Subcutaneous abdominal adipose tissue (tissue), 5 donors: ENCODE results near the gene CHPF.

Experiments
- H3K27ac ChIP-seq: one replicate; pipeline ENCODE4 v1.7.0; 2013; ENCODE audit warnings: low read depth, mild to moderate bottlenecking, inconsistent platforms, low read length, moderate library complexity
- H3K27me3 ChIP-seq, 5 donors: one replicate each; pipeline ENCODE4 v1.7.0; 2013; ENCODE audit warnings: low read length in 5 of 5, inconsistent platforms in 1 of 5; ENCODE audit not compliant: control insufficient read depth in 5 of 5, insufficient read depth in 4 of 5
- H3K36me3 ChIP-seq, 5 donors: one replicate each; pipeline ENCODE4 v1.7.0; 2013; ENCODE audit warnings: low read length in 5 of 5; ENCODE audit not compliant: control insufficient read depth in 5 of 5, insufficient read depth in 5 of 5
- H3K4me1 ChIP-seq, 5 donors: one replicate each; pipeline ENCODE4 v1.7.0; 2013; ENCODE audit warnings: low read length in 5 of 5, mild to moderate bottlenecking in 3 of 5, moderate library complexity in 1 of 5; ENCODE audit not compliant: control insufficient read depth in 5 of 5, insufficient read depth in 5 of 5
- H3K4me3 ChIP-seq, 5 donors: one replicate each; pipeline ENCODE4 v1.7.0; 2013; ENCODE audit warnings: low read length in 5 of 5, low read depth in 1 of 5
- H3K9ac ChIP-seq, 5 donors: one replicate each; pipeline ENCODE4 v1.7.0; 2013; ENCODE audit warnings: low read length in 5 of 5, mild to moderate bottlenecking in 4 of 5, moderate library complexity in 3 of 5
- H3K9me3 ChIP-seq, 5 donors: one replicate each; pipeline ENCODE4 v1.7.0; 2013; ENCODE audit warnings: low read length in 5 of 5; ENCODE audit not compliant: control insufficient read depth in 5 of 5
- donor health status: healthy.
- donor health status: healthy.
- donor health status: healthy.
- donor health status: healthy.
- donor health status: healthy.

CHPF gene

GRCh38 chr2:219541611-219542180 lies 1.9 kb downstream of the CHPF start:
- Histone ChIP-seq H3K4me3 (peak overlapping the region in 3 of 5 donors; percentile 38 to 50 (median 50)), H3K36me3 (peaks cover 0 to 23% (median 16%) of the 10 kb centered on the region in 5 donors), H3K9me3 (no peaks in the 10 kb centered on the region), H3K27me3 (peaks cover 0 to 20% (median 13%) of the 10 kb centered on the region in 5 donors), H3K9ac (no peak overlapping the region), H3K4me1 (peaks cover 4 to 30% (median 30%) of the 10 kb centered on the region in 5 donors), H3K27ac (no peak overlapping the region)

DNA sequence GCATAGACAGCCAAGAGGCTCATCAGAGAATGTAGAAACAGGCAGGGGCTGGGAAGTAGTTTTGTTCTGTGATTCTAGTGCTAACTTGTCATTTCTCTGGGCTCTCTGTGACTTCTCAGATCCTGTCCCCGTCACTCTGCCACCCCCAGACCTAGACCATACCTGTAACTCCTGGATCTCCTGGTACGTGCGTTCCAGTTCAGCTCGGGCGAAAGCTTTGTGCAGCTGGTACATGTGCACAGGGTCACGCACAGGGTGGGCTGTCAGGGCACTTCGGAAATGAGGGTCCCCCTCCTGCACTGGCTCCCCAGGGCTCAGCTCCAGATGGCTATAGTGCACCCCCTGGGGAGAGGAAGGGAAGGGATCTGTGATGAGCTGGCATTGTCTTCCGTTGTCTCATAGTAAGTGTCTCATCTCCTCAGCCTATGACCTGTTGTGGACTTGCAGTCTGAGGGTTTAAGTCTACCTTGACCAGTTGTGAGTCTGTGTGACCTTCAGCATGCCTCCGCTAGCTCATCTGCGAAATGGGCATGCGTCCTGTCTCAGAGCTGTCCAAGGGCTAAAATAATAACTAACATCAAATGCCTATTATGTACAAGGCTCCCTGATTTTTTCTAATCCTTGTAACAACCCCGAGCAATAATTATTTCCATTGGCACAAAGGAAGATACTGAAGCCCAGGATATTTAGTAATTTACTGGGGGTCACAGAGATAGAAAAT lies 2.7 kb downstream of the CHPF start:
- H3K9me3 ChIP-seq: no peaks in the 10 kb centered on the region
- H3K27ac ChIP-seq: no peak overlapping the region
- peaks cover 4 to 30% (median 30%) of the 10 kb centered on the region in 5 donors for H3K4me1 ChIP-seq
- peaks cover 0 to 28% (median 15%) of the 10 kb centered on the region in 5 donors for H3K27me3 ChIP-seq
- H3K36me3 ChIP-seq: peaks cover 0 to 23% (median 16%) of the 10 kb centered on the region in 5 donors
- no peak overlapping the region for H3K9ac ChIP-seq
- no peak overlapping the region for H3K4me3 ChIP-seq

GRCh38 chr2:219539926-219540678 lies 3.5 kb downstream of the CHPF start:
- H3K36me3 ChIP-seq: peaks cover 0 to 23% (median 16%) of the 10 kb centered on the region in 5 donors
- peaks cover 0 to 29% (median 20%) of the 10 kb centered on the region in 5 donors for H3K27me3 ChIP-seq
- H3K4me1 ChIP-seq: peaks cover 4 to 30% (median 30%) of the 10 kb centered on the region in 5 donors
- H3K27ac ChIP-seq: no peak overlapping the region
- no peak overlapping the region for H3K9ac ChIP-seq
- H3K4me3 ChIP-seq: no peak overlapping the region
- no peaks in the 10 kb centered on the region for H3K9me3 ChIP-seq

DNA sequence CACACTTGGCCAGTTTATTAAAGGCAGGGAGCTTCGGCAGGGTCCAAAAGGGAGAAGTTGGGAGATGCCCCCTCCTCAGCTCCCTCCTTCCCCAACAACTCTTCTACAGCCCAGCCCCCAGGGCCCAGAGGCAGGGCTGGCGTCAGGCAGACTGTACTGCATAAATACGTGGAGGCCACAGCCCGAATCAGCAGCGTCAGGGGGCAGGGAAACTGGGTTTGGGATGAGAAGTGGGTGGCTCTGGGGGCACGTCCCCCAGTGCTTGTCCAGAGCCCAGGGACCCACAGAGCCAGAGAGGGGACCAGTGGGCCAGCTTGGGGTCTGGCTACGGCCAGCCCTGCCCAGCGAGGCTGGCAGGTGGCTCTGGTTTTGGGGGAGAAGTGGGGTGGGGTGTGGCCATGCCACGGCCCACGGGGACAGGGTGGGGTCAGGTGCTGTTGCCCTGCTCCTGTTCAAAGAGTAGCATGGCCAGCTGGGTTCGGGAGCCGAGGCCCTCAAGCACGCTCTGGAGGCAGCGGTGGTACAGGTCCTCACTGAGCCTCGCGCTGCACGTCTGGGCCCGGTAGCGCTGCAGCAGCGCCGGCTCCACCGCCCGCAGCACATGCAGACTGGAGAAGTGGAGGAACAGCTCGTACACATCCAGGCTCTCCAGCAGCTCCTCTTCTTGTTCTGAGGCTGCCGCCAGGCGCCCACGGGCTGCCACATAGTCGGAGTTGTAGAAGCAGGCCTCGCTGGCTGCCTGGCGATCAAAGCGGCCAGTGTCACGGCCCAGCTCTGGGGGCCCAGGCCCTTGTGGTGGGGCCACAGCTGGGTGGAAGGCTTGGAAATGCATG lies 4.4 kb downstream of the CHPF start:
- Histone ChIP-seq H3K27me3 (peaks cover 0 to 32% (median 24%) of the 10 kb centered on the region in 5 donors), H3K9me3 (no peaks in the 10 kb centered on the region), H3K4me3 (no peak overlapping the region), H3K9ac (no peak overlapping the region), H3K27ac (no peak overlapping the region), H3K4me1 (peaks cover 4 to 25% (median 24%) of the 10 kb centered on the region in 5 donors), H3K36me3 (peaks cover 0 to 23% (median 16%) of the 10 kb centered on the region in 5 donors)

DNA sequence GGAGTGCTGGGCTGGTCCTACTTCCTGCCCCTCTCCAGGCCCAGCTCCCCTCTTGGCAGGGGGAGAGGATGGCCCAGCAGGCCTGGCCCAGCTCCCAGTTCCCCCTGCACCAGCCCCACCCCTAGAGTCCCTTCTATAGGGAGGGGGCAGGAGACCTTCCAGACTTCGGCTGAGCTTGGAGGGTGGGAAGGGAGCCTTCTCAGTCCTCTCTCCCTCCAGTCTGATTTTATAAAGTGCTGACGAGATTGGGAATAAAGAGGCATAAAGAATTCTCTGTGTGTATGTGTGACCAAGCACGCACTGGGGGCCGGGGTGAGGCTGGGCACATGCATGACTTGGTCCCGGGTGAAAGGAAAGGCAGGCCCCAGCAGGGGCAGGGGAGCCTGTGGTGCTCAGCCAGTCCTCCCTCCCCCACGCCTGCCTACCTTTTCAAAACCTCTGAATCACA lies 5.1 kb downstream of the CHPF start:
- H3K27ac ChIP-seq: no peak overlapping the region

GRCh38 chr2:219537657-219538488 lies 5.7 kb downstream of the CHPF start:
- Histone ChIP-seq H3K36me3 (peaks cover 0 to 23% (median 16%) of the 10 kb centered on the region in 5 donors), H3K9ac (no peak overlapping the region), H3K9me3 (no peaks in the 10 kb centered on the region), H3K27ac (no peak overlapping the region), H3K27me3 (peaks cover 0 to 39% (median 26%) of the 10 kb centered on the region in 5 donors), H3K4me3 (no peak overlapping the region), H3K4me1 (peaks cover 4 to 16% (median 14%) of the 10 kb centered on the region in 5 donors)

More for the DNA sequence above, 5.1 kb downstream of the CHPF start:
- no peaks in the 10 kb centered on the region for H3K9me3 ChIP-seq
- peaks cover 4 to 20% (median 19%) of the 10 kb centered on the region in 5 donors for H3K4me1 ChIP-seq
- H3K4me3 ChIP-seq: no peak overlapping the region
- peaks cover 0 to 23% (median 16%) of the 10 kb centered on the region in 5 donors for H3K36me3 ChIP-seq
- H3K27me3 ChIP-seq: peaks cover 0 to 35% (median 26%) of the 10 kb centered on the region in 5 donors
- no peak overlapping the region for H3K9ac ChIP-seq

DNA sequence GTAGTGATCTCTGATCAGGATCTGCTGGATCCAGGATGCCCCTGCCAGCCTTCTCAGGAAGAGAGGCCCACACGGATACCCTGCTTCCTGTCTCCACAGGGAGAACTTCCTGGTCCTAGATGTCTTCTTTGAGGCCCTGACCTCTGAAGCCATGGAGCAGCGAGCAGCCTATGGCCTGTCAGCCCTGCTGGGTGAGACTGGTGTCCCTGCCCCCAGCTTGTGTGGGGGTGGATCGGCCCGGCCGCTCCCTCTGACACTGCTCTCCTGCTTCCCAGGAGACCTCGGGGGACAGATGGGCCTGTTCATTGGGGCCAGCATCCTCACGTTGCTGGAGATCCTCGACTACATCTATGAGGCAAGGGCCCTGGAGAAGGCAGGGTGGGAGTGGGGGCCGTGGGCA lies 6.6 kb downstream of the CHPF start:
- H3K9ac ChIP-seq: no peak overlapping the region
- H3K4me3 ChIP-seq: no peak overlapping the region
- no peak overlapping the region for H3K27ac ChIP-seq
- peaks cover 0 to 23% (median 16%) of the 10 kb centered on the region in 5 donors for H3K36me3 ChIP-seq
- H3K4me1 ChIP-seq: peaks cover 0 to 7% (median 6%) of the 10 kb centered on the region in 5 donors
- H3K27me3 ChIP-seq: peaks cover 0 to 47% (median 35%) of the 10 kb centered on the region in 5 donors
- H3K9me3 ChIP-seq: no peaks in the 10 kb centered on the region

DNA sequence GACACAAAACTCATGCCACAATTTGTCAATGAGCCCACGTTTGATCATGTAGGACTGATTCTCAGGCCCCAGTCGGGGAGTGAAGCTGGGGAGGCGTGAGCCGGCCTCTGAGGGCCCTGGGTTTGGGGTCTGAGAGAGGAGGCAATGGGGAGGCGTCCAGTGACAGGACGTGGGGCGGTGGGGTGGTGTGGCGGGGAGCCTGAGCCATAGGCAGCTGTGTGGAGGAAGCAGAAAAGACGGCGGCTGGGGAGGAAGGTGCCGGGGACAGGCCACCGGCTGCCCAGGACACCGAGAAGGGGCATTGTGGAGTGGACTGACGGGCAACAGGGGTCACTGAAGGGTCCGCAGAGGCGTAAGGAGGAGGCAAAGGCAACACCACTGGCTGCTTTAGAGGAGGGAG lies 7.2 kb downstream of the CHPF start:
- Histone ChIP-seq H3K9ac (no peak overlapping the region), H3K27ac (no peak overlapping the region), H3K36me3 (peaks cover 0 to 23% (median 16%) of the 10 kb centered on the region in 5 donors), H3K4me1 (peaks cover 0 to 1% (median under 1%) of the 10 kb centered on the region in 5 donors), H3K27me3 (peaks cover 0 to 48% (median 39%) of the 10 kb centered on the region in 5 donors), H3K9me3 (no peaks in the 10 kb centered on the region), H3K4me3 (no peak overlapping the region)
